ENCODE results near the gene PTCHD1.

Gene PTCHD1

DNA sequence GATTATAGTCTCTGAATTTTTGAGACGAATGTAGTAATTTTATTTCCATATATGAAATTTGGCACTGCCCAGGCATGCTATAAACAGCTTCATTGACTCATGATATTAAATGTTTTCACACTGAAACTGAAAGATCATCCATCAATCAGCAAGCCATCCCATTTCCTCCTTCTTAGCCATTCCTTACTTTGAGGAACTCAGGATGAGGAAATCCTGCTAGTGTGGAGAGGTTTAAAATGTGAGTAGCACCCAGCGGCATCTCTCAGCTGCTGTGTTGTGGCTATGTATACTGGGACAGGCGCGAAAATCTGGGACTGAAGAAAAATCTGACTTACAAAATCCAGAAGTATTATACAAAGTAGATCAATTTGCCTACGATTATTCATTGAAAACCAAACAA is 52.1 kb downstream of the PTCHD1 start:
- H3K27me3 ChIP-seq (ENCODE audit: insufficient read depth, insufficient read length): no peaks in the 10 kb centered on the region
- H3K4me1 ChIP-seq (ENCODE audit: insufficient read depth, insufficient read length): no peaks in the 10 kb centered on the region
- no peak overlapping the region for H3K4me3 ChIP-seq (ENCODE audit: insufficient read length, low read depth)
- H3K36me3 ChIP-seq (ENCODE audit: insufficient read depth, insufficient read length, low read length): no peaks in the 10 kb centered on the region
- DNase-seq (ENCODE audit: low read depth, low spot score): no peak
- no peak for TF ChIP-seq YY1 (IDR thresholded peaks at IDR 0.05; ENCODE audit: insufficient read depth, insufficient read length)
- no peak for TF ChIP-seq ZNF274 (IDR thresholded peaks at IDR 0.05; ENCODE audit: low read depth, low read length)
- TF ChIP-seq SUZ12 (IDR thresholded peaks at IDR 0.05; ENCODE audit: extremely low read depth, insufficient read depth, insufficient read length): no peak
- H3K9me3 ChIP-seq (ENCODE audit: insufficient read depth, low read length): no peaks in the 10 kb centered on the region
- H3K9ac ChIP-seq (ENCODE audit: insufficient read length, low read depth): no peak overlapping the region

GRCh38 chrX:23387550-23388184 is 53.0 kb downstream of the PTCHD1 start:
- no peaks in the 10 kb centered on the region for H3K4me1 ChIP-seq (ENCODE audit: insufficient read depth, insufficient read length)
- H3K9ac ChIP-seq (ENCODE audit: insufficient read length, low read depth): no peak overlapping the region
- no peak for TF ChIP-seq ZNF274 (IDR thresholded peaks at IDR 0.05; ENCODE audit: low read depth, low read length)
- TF ChIP-seq SUZ12 (IDR thresholded peaks at IDR 0.05; ENCODE audit: extremely low read depth, insufficient read depth, insufficient read length): no peak
- no peak for TF ChIP-seq YY1 (IDR thresholded peaks at IDR 0.05; ENCODE audit: insufficient read depth, insufficient read length)
- H3K36me3 ChIP-seq (ENCODE audit: insufficient read depth, insufficient read length, low read length): no peaks in the 10 kb centered on the region
- no peaks in the 10 kb centered on the region for H3K27me3 ChIP-seq (ENCODE audit: insufficient read depth, insufficient read length)
- H3K4me3 ChIP-seq (ENCODE audit: insufficient read length, low read depth): no peak overlapping the region
- no peak for DNase-seq (ENCODE audit: low read depth, low spot score)
- no peaks in the 10 kb centered on the region for H3K9me3 ChIP-seq (ENCODE audit: insufficient read depth, low read length)

- TF ChIP-seq ZNF274 (IDR thresholded peaks at IDR 0.05; ENCODE audit: low read depth, low read length): no peak
These were observed 54.6 kb downstream of the PTCHD1 start for GRCh38 chrX:23389196-23389792.

GRCh38 chrX:23390979-23391378 is 56.3 kb downstream of the PTCHD1 start:
- Histone ChIP-seq H3K9ac (ENCODE audit: insufficient read length, low read depth) (no peak overlapping the region), H3K27me3 (ENCODE audit: insufficient read depth, insufficient read length) (no peaks in the 10 kb centered on the region), H3K9me3 (ENCODE audit: insufficient read depth, low read length) (no peaks in the 10 kb centered on the region), H3K4me1 (ENCODE audit: insufficient read depth, insufficient read length) (no peaks in the 10 kb centered on the region), H3K4me3 (ENCODE audit: insufficient read length, low read depth) (no peak overlapping the region), H3K36me3 (ENCODE audit: insufficient read depth, insufficient read length, low read length) (no peaks in the 10 kb centered on the region)
- no peak for DNase-seq (ENCODE audit: low read depth, low spot score)
- TF ChIP-seq ZNF274 (IDR thresholded peaks at IDR 0.05; ENCODE audit: low read depth, low read length) (no peak), YY1 (IDR thresholded peaks at IDR 0.05; ENCODE audit: insufficient read depth, insufficient read length) (no peak), SUZ12 (IDR thresholded peaks at IDR 0.05; ENCODE audit: extremely low read depth, insufficient read depth, insufficient read length) (no peak)

More at GRCh38 chrX:23389196-23389792, 54.6 kb downstream of the PTCHD1 start:
- no peaks in the 10 kb centered on the region for H3K36me3 ChIP-seq (ENCODE audit: insufficient read depth, insufficient read length, low read length)
- H3K27me3 ChIP-seq (ENCODE audit: insufficient read depth, insufficient read length): no peaks in the 10 kb centered on the region
- H3K4me3 ChIP-seq (ENCODE audit: insufficient read length, low read depth): no peak overlapping the region
- no peak for DNase-seq (ENCODE audit: low read depth, low spot score)
- no peaks in the 10 kb centered on the region for H3K9me3 ChIP-seq (ENCODE audit: insufficient read depth, low read length)
- H3K9ac ChIP-seq (ENCODE audit: insufficient read length, low read depth): no peak overlapping the region
- no peaks in the 10 kb centered on the region for H3K4me1 ChIP-seq (ENCODE audit: insufficient read depth, insufficient read length)

- DNase-seq (ENCODE audit: low read depth, low spot score): no peak
- TF ChIP-seq ZNF274 (IDR thresholded peaks at IDR 0.05; ENCODE audit: low read depth, low read length): no peak
- TF ChIP-seq SUZ12 (IDR thresholded peaks at IDR 0.05; ENCODE audit: extremely low read depth, insufficient read depth, insufficient read length): no peak
- TF ChIP-seq YY1 (IDR thresholded peaks at IDR 0.05; ENCODE audit: insufficient read depth, insufficient read length): no peak
- H3K4me1 ChIP-seq (ENCODE audit: insufficient read depth, insufficient read length): no peaks in the 10 kb centered on the region
- H3K27me3 ChIP-seq (ENCODE audit: insufficient read depth, insufficient read length): no peaks in the 10 kb centered on the region
- H3K9ac ChIP-seq (ENCODE audit: insufficient read length, low read depth): no peak overlapping the region
- H3K9me3 ChIP-seq (ENCODE audit: insufficient read depth, low read length): no peaks in the 10 kb centered on the region
- H3K36me3 ChIP-seq (ENCODE audit: insufficient read depth, insufficient read length, low read length): no peaks in the 10 kb centered on the region
- no peak overlapping the region for H3K4me3 ChIP-seq (ENCODE audit: insufficient read length, low read depth)
These were observed 57.5 kb downstream of the PTCHD1 start for GRCh38 chrX:23392195-23392594.

- Histone ChIP-seq H3K4me3 (ENCODE audit: insufficient read length, low read depth) (no peak overlapping the region), H3K4me1 (ENCODE audit: insufficient read depth, insufficient read length) (no peaks in the 10 kb centered on the region), H3K36me3 (ENCODE audit: insufficient read depth, insufficient read length, low read length) (no peaks in the 10 kb centered on the region), H3K9me3 (ENCODE audit: insufficient read depth, low read length) (no peaks in the 10 kb centered on the region), H3K27me3 (ENCODE audit: insufficient read depth, insufficient read length) (no peaks in the 10 kb centered on the region), H3K9ac (ENCODE audit: insufficient read length, low read depth) (no peak overlapping the region)
- no peak for DNase-seq (ENCODE audit: low read depth, low spot score)
- TF ChIP-seq ZNF274 (IDR thresholded peaks at IDR 0.05; ENCODE audit: low read depth, low read length): no peak
- TF ChIP-seq YY1 (IDR thresholded peaks at IDR 0.05; ENCODE audit: insufficient read depth, insufficient read length): no peak
- TF ChIP-seq SUZ12 (IDR thresholded peaks at IDR 0.05; ENCODE audit: extremely low read depth, insufficient read depth, insufficient read length): no peak
These were observed 59.8 kb downstream of the PTCHD1 start for GRCh38 chrX:23394421-23394820.

GRCh38 chrX:23396263-23396662 is 61.6 kb downstream of the PTCHD1 start:
- no peak overlapping the region for H3K9ac ChIP-seq (ENCODE audit: insufficient read length, low read depth)
- TF ChIP-seq YY1 (IDR thresholded peaks at IDR 0.05; ENCODE audit: insufficient read depth, insufficient read length): no peak
- TF ChIP-seq SUZ12 (IDR thresholded peaks at IDR 0.05; ENCODE audit: extremely low read depth, insufficient read depth, insufficient read length): no peak
- no peak for TF ChIP-seq ZNF274 (IDR thresholded peaks at IDR 0.05; ENCODE audit: low read depth, low read length)
- no peaks in the 10 kb centered on the region for H3K4me1 ChIP-seq (ENCODE audit: insufficient read depth, insufficient read length)
- no peak for DNase-seq (ENCODE audit: low read depth, low spot score)
- H3K4me3 ChIP-seq (ENCODE audit: insufficient read length, low read depth): no peak overlapping the region
- no peaks in the 10 kb centered on the region for H3K9me3 ChIP-seq (ENCODE audit: insufficient read depth, low read length)
- no peaks in the 10 kb centered on the region for H3K36me3 ChIP-seq (ENCODE audit: insufficient read depth, insufficient read length, low read length)
- no peaks in the 10 kb centered on the region for H3K27me3 ChIP-seq (ENCODE audit: insufficient read depth, insufficient read length)
